ENCODE data around the gene LRP1.

The LRP1 gene

DNA sequence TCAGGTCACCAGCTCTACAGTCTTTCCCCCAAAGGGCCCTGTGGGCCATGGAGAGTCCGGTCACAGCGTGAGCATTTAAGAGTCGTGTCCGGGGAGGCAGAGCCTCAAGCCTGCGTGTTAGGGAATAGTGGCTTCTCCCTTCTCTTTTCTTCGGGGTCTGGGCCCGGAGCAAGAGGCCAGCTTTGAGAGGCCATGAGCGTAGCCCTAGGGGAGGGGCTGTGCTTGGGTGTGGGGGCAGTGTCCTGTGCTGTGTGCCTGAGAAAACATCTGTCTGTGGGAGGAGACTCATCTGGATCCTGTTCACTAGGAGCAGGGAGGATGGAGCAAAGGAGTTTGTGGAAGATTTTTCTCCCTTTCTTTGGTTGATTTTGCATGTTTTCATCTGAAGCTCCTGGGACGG, 13.8 kb downstream of the LRP1 start:
- Mint-ChIP-seq H3K4me3 (no peak overlapping the region), H3K27ac (no peak overlapping the region), H3K36me3 (no peaks in the 10 kb centered on the region), H3K4me1 (peaks cover 2% of the 10 kb centered on the region), H3K27me3 (peaks cover 16% of the 10 kb centered on the region), H3K9me3 (no peaks in the 10 kb centered on the region)
- CTCF ChIA-PET: interaction anchor here (1.0 to 1.2 kb wide), 2 partner anchors 15 to 18 kb away, joined by 3 read pairs; no protein-coding TSS in a partner anchor
- DNase-seq: no peak

DNA sequence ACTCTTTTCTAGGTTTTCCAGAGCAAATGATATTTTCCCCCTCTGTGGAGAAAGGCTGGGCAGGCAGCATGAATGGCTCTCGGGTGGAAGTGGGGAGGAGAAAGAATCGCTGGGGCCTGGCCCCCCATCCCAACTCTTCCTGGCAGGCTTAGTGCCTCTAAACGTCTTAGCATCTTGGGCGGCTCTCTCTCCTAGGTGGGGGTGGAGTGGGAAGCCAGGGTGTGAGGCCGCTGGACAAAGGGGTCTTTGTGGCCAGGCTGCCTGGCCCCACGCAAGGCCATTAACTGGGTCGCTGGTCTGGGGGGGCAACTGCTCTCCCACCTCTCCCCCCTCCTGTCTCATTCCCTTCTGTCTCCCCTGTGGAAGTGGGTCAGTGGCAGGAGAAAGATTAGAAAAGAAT, 14.4 kb downstream of the LRP1 start:
- Mint-ChIP-seq H3K9me3 (no peaks in the 10 kb centered on the region), H3K27ac (no peak overlapping the region), H3K4me3 (no peak overlapping the region), H3K4me1 (peaks cover 2% of the 10 kb centered on the region), H3K36me3 (no peaks in the 10 kb centered on the region), H3K27me3 (peaks cover 15% of the 10 kb centered on the region)
- CTCF ChIA-PET: no interaction called here
- no peak for DNase-seq

DNA sequence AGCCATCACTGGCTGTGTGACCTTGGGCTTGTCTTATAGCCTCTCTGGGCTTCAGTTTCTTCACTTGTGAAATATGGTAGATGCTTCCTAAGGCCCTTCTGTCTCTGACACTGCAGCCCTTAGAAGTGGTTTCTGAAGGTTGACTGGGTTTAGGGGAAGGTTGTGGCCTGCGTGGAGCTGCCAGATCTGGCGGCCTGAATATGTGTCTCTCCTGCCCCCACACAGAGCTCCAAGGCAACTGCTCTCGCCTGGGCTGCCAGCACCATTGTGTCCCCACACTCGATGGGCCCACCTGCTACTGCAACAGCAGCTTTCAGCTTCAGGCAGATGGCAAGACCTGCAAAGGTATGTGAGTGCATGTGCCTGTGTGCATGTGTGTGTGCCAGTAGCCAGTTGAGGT, 15.2 kb downstream of the LRP1 start:
- CTCF ChIA-PET: no interaction called here
- H3K27ac Mint-ChIP-seq: no peak overlapping the region
- DNase-seq: no peak
- no peaks in the 10 kb centered on the region for H3K9me3 Mint-ChIP-seq
- H3K4me1 Mint-ChIP-seq: peaks cover 2% of the 10 kb centered on the region
- H3K27me3 Mint-ChIP-seq: peaks cover 8% of the 10 kb centered on the region
- no peaks in the 10 kb centered on the region for H3K36me3 Mint-ChIP-seq
- no peak overlapping the region for H3K4me3 Mint-ChIP-seq

DNA sequence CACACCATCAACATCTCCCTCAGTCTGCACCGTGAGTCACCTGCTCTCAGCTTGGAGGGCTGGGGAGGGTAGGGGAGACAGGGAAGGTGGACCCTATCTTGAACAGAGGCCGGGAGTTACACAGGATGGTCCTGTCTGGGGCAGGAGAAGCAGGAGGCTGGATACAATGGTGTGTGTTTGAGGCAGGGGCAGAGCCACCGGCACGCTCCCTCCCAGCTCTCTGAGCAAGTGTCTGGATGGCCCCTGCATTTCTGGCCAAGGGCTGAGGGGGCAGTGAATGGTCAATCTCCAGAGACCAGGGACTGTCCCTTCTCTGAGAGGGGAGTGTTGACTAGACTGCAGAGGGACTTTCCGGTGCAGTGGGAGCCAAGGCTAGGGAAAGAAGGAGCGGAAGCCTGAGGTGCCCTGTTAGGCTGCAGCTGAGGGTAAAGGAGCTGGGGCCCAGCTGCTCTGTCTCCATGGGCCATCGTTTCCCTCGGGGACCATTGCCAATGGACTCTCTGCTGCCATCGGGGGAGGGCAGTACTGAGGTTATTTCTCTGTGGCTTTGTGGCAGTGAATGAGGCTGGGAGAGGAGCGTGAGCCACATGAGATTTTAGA, 17.3 kb downstream of the LRP1 start:
- peaks cover 2% of the 10 kb centered on the region for H3K4me1 Mint-ChIP-seq
- CTCF ChIA-PET: interaction anchor here (1.7 kb wide), 1 partner anchor 28 kb away, joined by 6 read pairs; no protein-coding TSS in a partner anchor
- peaks cover 11% of the 10 kb centered on the region for H3K27me3 Mint-ChIP-seq
- H3K9me3 Mint-ChIP-seq: no peaks in the 10 kb centered on the region
- no peak overlapping the region for H3K4me3 Mint-ChIP-seq
- no peak for DNase-seq
- no peaks in the 10 kb centered on the region for H3K36me3 Mint-ChIP-seq
- no peak overlapping the region for H3K27ac Mint-ChIP-seq

- Mint-ChIP-seq H3K4me1 (peaks cover 2% of the 10 kb centered on the region), H3K36me3 (no peaks in the 10 kb centered on the region), H3K4me3 (no peak overlapping the region), H3K27ac (no peak overlapping the region), H3K27me3 (peaks cover 11% of the 10 kb centered on the region), H3K9me3 (no peaks in the 10 kb centered on the region)
- CTCF ChIA-PET: interaction anchor here (1.7 kb wide), 1 partner anchor 27 kb away, joined by 6 read pairs; no protein-coding TSS in a partner anchor
- no peak for DNase-seq
Measured at GRCh38 chr12:57146092-57146491, 17.8 kb downstream of the LRP1 start.

DNA sequence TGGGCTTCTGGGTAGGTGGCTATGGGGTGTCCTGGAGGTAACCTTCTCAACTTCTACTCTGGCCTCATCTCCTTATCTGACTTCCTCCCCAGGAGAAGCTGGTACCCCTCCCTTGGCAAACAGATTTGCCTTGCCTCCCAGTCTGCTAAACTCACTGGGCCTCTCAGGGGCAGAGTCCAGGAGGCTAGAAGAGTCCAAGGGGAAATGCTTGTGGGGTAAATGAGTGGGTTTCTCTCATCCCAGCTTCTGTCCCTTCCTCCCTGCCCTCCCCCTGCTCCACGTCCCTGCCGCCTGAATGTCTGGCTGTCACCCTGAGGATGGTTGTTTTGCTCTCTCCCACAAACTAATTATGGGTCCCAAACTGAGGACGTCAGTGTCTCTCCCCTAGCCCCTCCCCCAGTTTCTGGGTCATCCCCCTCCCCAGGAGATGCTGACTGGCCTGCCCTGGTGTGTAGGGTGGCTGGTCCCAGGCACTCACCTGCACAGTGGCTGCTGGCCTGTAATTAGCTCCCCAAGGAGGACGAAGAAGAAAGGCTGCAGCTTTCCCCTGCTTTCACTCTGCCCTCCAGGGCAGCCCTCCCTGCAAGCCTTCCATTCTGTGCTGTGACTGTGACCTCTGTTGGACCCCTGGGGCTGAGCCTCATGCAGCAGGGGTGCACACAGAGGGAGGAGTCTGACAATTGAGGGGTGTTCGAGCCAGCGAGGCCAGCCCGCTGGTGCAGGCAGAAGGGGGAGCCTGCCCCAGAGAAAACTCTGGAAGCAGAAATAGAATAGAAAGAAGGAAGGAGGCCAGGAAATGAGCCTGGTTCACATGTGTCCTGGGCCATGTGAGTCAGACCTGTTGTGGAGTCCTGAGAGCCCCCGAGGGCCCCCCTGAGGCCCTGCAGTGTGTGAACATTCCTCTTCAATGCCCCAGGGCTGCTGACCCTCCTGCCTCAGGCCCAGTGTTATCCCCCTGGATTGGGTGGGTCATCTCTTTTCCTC, 19.0 kb downstream of the LRP1 start, which contains the start of gene LRP1-AS:
LRP1-AS (minus strand) TSS at position 659 of the 984 bp plus-strand sequence.
- no peaks in the 10 kb centered on the region for H3K9me3 Mint-ChIP-seq
- peaks cover 2% of the 10 kb centered on the region for H3K4me1 Mint-ChIP-seq
- no peaks in the 10 kb centered on the region for H3K36me3 Mint-ChIP-seq
- no peak within 1 kb of the TSS for H3K4me3 Mint-ChIP-seq
- no peak within 1 kb of the TSS for H3K27ac Mint-ChIP-seq
- H3K27me3 Mint-ChIP-seq: peaks cover 15% of the 10 kb centered on the region
- no peak for DNase-seq
- CTCF ChIA-PET: interaction anchor here (0.6 to 1.7 kb wide), 2 partner anchors 26 to 36 kb away, joined by 3 to 6 read pairs; no protein-coding TSS in a partner anchor

- DNase-seq: no peak
- Mint-ChIP-seq H3K27me3 (peaks cover 16% of the 10 kb centered on the region), H3K9me3 (no peaks in the 10 kb centered on the region), H3K36me3 (no peaks in the 10 kb centered on the region), H3K4me3 (no peak overlapping the region), H3K27ac (no peak overlapping the region), H3K4me1 (no peaks in the 10 kb centered on the region)
- CTCF ChIA-PET: no interaction called here
Measured at GRCh38 chr12:57148469-57149244, 20.4 kb downstream of the LRP1 start.

DNA sequence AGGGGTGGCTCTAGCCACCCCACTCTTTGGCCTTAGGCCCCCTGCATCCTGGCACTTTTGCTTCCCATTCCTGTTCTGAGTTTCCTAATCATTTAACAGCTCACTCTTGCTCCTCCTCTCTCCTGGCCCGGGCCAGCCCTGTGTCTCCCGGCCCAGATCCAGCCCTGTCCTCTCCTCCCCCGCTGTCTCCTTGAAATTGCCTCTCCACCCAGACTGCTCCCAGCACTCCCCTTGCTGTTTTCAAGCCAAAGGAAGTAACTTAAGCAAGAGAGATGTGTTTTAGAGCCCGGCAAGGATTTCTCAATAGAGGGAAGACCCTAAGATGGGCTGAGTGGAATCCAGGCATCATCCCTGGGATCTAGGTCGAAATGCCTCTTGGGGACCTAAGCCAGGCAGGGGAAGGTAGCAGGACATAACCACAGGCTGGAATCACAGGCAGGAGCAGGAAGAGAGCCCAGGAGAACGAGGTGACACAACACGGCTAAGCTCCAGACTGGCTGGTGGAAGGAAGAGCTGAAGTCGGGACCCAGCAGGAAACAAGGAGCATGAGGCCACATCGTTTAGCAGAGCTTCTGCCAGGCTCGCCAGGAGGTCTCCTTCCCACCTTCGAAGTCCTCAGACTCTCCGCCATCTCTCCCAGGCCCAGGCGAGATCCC, 21.1 kb downstream of the LRP1 start:
- DNase-seq: no peak
- H3K9me3 Mint-ChIP-seq: no peaks in the 10 kb centered on the region
- no peaks in the 10 kb centered on the region for H3K36me3 Mint-ChIP-seq
- H3K4me3 Mint-ChIP-seq: no peak overlapping the region
- CTCF ChIA-PET: interaction anchor here (0.9 kb wide), 1 partner anchor 26 kb away, joined by 3 read pairs; no protein-coding TSS in a partner anchor
- no peaks in the 10 kb centered on the region for H3K4me1 Mint-ChIP-seq
- H3K27ac Mint-ChIP-seq: no peak overlapping the region
- peaks cover 16% of the 10 kb centered on the region for H3K27me3 Mint-ChIP-seq

- DNase-seq: no peak
- Mint-ChIP-seq H3K27me3 (peaks cover 16% of the 10 kb centered on the region), H3K36me3 (no peaks in the 10 kb centered on the region), H3K4me1 (no peaks in the 10 kb centered on the region), H3K27ac (no peak overlapping the region), H3K4me3 (no peak overlapping the region), H3K9me3 (no peaks in the 10 kb centered on the region)
- CTCF ChIA-PET: no interaction called here
Measured at GRCh38 chr12:57150400-57151000, 22.2 kb downstream of the LRP1 start.

DNA sequence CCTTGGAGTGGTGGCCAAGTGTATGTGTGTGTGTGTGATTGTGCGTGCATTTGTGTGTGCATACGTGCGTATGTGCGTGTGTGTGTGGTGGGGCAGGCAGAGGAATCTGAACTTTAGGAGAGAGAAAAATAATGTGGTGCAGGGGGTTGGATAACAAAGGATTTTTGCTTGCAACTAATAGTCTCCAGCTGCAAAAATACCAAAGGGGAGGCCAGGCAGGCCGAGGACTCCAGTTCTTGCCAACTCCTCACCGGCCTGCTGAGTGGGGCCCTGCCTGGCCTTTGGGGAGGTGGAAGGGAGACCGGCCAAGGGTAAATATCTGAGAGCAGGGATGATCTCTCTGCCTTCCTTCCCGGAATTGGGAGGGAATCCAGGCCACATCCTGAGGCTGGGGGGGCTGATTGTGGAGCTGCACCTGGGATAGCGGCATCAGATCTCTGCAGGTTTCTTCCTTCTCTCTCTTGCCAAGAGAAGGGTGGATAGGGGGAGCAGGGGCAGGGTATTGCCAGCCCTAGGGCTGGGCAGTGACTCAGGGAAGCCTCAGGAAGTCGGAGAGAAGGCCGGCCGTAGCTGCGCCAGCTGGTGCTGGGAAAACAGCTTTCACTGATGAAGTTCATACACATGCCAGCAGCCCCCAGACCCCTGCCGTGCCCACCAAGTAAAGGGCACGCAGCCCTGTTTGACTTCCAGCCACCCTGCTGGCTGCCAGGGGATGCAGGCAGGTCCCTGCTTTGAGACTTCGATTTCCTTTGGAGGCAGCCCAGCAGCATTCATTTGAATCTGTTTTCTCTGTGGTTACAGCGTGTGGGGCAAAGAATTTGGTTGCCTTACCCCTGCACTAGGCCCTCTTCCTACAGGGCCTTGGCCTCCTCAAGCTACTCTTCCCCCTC, 23.7 kb downstream of the LRP1 start:
- Mint-ChIP-seq H3K4me1 (peaks cover 1% of the 10 kb centered on the region), H3K27ac (no peak overlapping the region), H3K4me3 (no peak overlapping the region), H3K36me3 (no peaks in the 10 kb centered on the region), H3K9me3 (no peaks in the 10 kb centered on the region), H3K27me3 (peaks cover 25% of the 10 kb centered on the region)
- DNase-seq: no peak
- CTCF ChIA-PET: no interaction called here

GRCh38 chr12:57152639-57153038, 24.4 kb downstream of the LRP1 start:
- Mint-ChIP-seq H3K9me3 (no peaks in the 10 kb centered on the region), H3K4me3 (no peak overlapping the region), H3K27me3 (peaks cover 25% of the 10 kb centered on the region), H3K36me3 (no peaks in the 10 kb centered on the region), H3K4me1 (peaks cover 6% of the 10 kb centered on the region), H3K27ac (no peak overlapping the region)
- no peak for DNase-seq
- CTCF ChIA-PET: no interaction called here

DNA sequence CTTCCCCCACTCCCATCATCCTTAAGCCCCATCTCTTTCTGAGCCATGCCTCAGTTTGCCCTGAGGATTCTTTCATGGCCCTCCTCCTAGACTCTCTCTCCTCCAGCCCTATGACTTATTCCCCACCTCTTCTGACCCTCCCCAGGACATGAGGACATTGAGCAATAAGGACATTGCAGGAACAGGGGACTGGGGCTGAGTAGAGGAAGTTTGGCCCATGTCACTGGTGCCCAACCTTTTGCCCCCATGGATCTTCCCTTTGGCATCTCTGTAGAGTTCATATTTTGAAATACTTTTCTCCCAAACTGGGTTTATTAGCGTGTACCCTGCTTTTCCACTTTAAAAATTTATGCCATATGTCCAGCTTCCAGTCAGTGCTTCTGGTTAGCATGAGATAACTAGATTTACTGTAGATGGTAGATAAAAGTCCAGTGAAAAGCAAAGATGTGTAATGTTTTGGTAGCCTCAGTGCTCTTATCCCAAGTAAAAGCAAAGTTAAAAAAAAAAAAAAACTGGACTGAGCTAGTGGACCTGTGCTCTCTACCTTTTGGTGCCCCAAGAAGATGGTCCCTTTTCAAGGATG, 25.2 kb downstream of the LRP1 start:
- Mint-ChIP-seq H3K27ac (no peak overlapping the region), H3K36me3 (no peaks in the 10 kb centered on the region), H3K4me3 (no peak overlapping the region), H3K27me3 (peaks cover 25% of the 10 kb centered on the region), H3K9me3 (no peaks in the 10 kb centered on the region), H3K4me1 (peaks cover 12% of the 10 kb centered on the region)
- CTCF ChIA-PET: no interaction called here
- no peak for DNase-seq
